OCI-LY3 (cell line): ENCODE data around the gene GTSF1L.

Source experiments
- H2AFZ ChIP-seq: fragments of 200-600, 300-600 bp; shearing (Covaris generic); 2 replicates; pipeline ENCODE4 v1.6.0; 2014; ENCODE audit warnings: antibody characterized with exemption, low read depth, low read length
- H3K27ac ChIP-seq: fragments of 200-600, 300-600 bp; sonication (generic); 2 replicates; pipeline ENCODE4 v1.5.1; 2014; ENCODE audit warnings: mild to moderate bottlenecking, low read length, moderate library complexity, mixed read lengths
- H3K27me3 ChIP-seq: fragments of 200-600, 300-600 bp; sonication (generic); 2 replicates; pipeline ENCODE4 v1.6.1; 2014; ENCODE audit warnings: low read depth, low read length, mixed read lengths
- H3K36me3 ChIP-seq: fragments of 200-600, 300-600 bp; sonication (generic); replicated peaks from 2 replicates; pipeline ENCODE3; 2014; ENCODE audit warnings: low read depth, low read length, mixed read lengths
- H3K4me1 ChIP-seq: fragments of 300-600, 200-600 bp; sonication (generic); 2 replicates; pipeline ENCODE4 v1.6.1; 2014; ENCODE audit warnings: low read length, mixed read lengths
- H3K4me2 ChIP-seq: fragments of 200-600, 300-600 bp; sonication (generic); 2 replicates; pipeline ENCODE4 v1.6.1; 2014; ENCODE audit warnings: low read length, mixed read lengths
- H3K4me3 ChIP-seq: fragments of 300-600, 200-600 bp; sonication (generic); 2 replicates; pipeline ENCODE4 v1.5.1; 2014; ENCODE audit warnings: antibody characterized with exemption, mild to moderate bottlenecking, low read length, moderate library complexity
- H3K79me2 ChIP-seq: fragments of 300-600, 200-600 bp; shearing (Covaris generic); 2 replicates; pipeline ENCODE4 v1.6.1; 2014; ENCODE audit warnings: mild to moderate bottlenecking, low read length, mixed read lengths
- H3K9ac ChIP-seq: fragments of 300-600, 200-600 bp; shearing (Covaris generic); 2 replicates; pipeline ENCODE4 v1.6.0; 2014; ENCODE audit warnings: mild to moderate bottlenecking, low read length, moderate library complexity
- H3K9me3 ChIP-seq: fragments of 200-600, 300-600 bp; shearing (Covaris generic); 2 replicates; pipeline ENCODE4 v1.6.1; 2014; ENCODE audit warnings: low read length, mixed read lengths; ENCODE audit not compliant: insufficient read depth
- H4K20me1 ChIP-seq: fragments of 200-600, 300-600 bp; sonication (generic); 2 replicates; pipeline ENCODE4 v1.6.1; 2016; ENCODE audit warnings: low read length, mixed read lengths; ENCODE audit not compliant: insufficient read depth
- EZH2phosphoT487 ChIP-seq: fragments of 200-600 bp; shearing (Covaris generic); IDR thresholded peaks from 2 replicates; pipeline ENCODE4 v1.6.1; 2018; ENCODE audit warnings: antibody characterized with exemption, mixed run types, low read depth
- TF ChIP-seq, protein P1 (sequence below): fragments of 200-600, 300-600 bp; sonication (generic); IDR thresholded peaks from 2 replicates; pipeline ENCODE4 v1.5.1; 2014; ENCODE audit warnings: antibody characterized with exemption, low read length, low read depth

GTSF1L gene

DNA sequence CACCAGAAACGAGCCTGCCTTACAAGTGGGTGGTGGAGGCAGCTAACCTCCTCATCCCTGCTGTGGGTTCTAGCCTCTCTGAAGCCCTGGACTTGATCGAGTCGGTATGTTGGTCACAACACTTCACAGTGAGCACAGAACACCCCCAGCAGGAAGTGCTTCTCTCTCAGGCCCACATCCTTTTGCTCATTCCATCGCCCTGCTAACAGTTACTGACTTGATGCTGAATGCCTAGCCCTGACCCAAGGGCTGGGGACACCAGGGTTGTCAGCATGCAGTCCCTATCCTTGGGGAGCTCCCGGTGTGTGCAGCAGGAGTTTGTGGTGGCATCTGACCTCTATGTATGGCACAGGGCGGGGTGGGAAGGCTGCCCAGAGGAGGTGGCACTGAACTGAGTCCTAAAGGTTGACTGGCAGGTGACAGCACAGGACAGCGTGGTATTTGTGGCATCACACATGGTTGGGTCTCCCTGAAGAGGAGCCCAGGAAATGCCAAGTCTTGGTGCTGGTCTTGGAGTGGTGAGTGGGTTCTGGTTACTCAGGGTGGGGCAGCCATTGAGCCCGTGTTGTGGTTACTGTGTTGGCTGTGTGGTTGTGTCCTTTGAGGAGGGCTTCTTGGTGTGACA, 26.7 kb downstream of the GTSF1L start:
- no peak for TF ChIP-seq EZH2phosphoT487
- TF ChIP-seq, protein P1, sequence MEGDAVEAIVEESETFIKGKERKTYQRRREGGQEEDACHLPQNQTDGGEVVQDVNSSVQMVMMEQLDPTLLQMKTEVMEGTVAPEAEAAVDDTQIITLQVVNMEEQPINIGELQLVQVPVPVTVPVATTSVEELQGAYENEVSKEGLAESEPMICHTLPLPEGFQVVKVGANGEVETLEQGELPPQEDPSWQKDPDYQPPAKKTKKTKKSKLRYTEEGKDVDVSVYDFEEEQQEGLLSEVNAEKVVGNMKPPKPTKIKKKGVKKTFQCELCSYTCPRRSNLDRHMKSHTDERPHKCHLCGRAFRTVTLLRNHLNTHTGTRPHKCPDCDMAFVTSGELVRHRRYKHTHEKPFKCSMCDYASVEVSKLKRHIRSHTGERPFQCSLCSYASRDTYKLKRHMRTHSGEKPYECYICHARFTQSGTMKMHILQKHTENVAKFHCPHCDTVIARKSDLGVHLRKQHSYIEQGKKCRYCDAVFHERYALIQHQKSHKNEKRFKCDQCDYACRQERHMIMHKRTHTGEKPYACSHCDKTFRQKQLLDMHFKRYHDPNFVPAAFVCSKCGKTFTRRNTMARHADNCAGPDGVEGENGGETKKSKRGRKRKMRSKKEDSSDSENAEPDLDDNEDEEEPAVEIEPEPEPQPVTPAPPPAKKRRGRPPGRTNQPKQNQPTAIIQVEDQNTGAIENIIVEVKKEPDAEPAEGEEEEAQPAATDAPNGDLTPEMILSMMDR, result no peak

DNA sequence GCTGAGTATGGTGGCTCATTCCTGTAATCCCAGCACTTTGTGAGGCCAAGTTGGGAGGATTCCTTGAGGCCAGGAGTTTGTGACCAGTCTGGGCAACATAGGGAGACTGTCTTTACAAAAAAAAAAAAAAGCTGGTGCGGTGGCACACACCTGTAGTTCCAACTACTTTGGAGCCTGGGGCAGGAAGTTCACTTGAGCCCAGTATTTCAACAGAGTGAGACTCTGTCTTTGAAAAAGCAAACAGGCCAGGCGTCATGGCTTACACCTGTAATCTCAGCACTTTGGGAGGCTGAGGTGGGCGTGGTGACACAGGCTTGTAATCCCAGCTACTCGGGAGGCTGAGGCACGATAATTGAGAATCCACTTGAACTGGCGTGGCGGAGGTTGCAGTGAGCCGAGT, 31.2 kb downstream of the GTSF1L start:
- TF ChIP-seq, protein P1, result no peak
- no peak for TF ChIP-seq EZH2phosphoT487
- no peaks in the 10 kb centered on the region for H3K27me3 ChIP-seq
- no peak overlapping the region for H3K27ac ChIP-seq
- peaks cover 57% of the 10 kb centered on the region for H3K36me3 ChIP-seq
- H3K9me3 ChIP-seq, result no peaks in the 10 kb centered on the region
- H3K4me1 ChIP-seq, result peaks cover 15% of the 10 kb centered on the region
- H3K79me2 ChIP-seq, result peaks cover 36% of the 10 kb centered on the region
- no peak overlapping the region for H3K4me2 ChIP-seq
- no peak overlapping the region for H2AFZ ChIP-seq
- H3K4me3 ChIP-seq, result no peak overlapping the region
- H3K9ac ChIP-seq, result no peak overlapping the region
- H4K20me1 ChIP-seq, result peaks cover 3% of the 10 kb centered on the region; the same call in 1 of the 2 replicates

More for the DNA sequence above, 26.7 kb downstream of the GTSF1L start:
- H3K9ac ChIP-seq, result no peak overlapping the region
- H2AFZ ChIP-seq, result no peak overlapping the region
- H3K36me3 ChIP-seq, result peaks cover 72% of the 10 kb centered on the region
- no peak overlapping the region for H3K27ac ChIP-seq
- no peaks in the 10 kb centered on the region for H3K4me1 ChIP-seq
- H3K4me2 ChIP-seq, result no peak overlapping the region
- H4K20me1 ChIP-seq, result peaks cover 19% of the 10 kb centered on the region; the same call in 1 of the 2 replicates
- no peaks in the 10 kb centered on the region for H3K27me3 ChIP-seq
- H3K79me2 ChIP-seq, result peaks cover 52% of the 10 kb centered on the region
- no peaks in the 10 kb centered on the region for H3K9me3 ChIP-seq
- no peak overlapping the region for H3K4me3 ChIP-seq

DNA sequence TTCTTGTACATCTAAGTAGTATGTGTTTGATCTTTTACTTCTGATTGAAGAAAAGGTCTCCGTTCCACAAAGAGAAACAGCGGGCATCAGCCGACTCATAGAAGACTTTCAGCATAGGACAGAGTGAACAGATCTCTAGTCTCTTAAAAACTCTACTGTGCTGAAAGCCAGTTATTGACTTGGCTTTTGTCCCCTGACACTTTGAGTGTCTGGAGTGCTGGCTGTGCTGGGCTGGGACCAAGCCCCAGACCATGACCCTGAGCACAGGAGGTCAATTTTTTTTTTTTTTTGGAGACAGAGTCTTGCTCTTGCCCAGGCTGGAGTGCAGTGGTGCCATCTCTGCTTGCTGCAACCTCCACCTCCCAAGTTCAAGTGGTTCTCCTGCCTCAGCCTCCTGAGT, 32.0 kb downstream of the GTSF1L start:
- Histone ChIP-seq H3K4me3 (no peak overlapping the region), H3K27ac (no peak overlapping the region), H3K9me3 (no peaks in the 10 kb centered on the region), H3K9ac (no peak overlapping the region), H4K20me1 (0 out of 2 replicates have a peak, but pooled peaks cover 2% of the 10 kb centered on the region), H3K4me1 (peaks cover 16% of the 10 kb centered on the region), H3K4me2 (no peak overlapping the region), H3K79me2 (peaks cover 34% of the 10 kb centered on the region), H2AFZ (no peak overlapping the region), H3K36me3 (peaks cover 54% of the 10 kb centered on the region), H3K27me3 (no peaks in the 10 kb centered on the region)
- TF ChIP-seq, protein P1, result no peak
- no peak for TF ChIP-seq EZH2phosphoT487

DNA sequence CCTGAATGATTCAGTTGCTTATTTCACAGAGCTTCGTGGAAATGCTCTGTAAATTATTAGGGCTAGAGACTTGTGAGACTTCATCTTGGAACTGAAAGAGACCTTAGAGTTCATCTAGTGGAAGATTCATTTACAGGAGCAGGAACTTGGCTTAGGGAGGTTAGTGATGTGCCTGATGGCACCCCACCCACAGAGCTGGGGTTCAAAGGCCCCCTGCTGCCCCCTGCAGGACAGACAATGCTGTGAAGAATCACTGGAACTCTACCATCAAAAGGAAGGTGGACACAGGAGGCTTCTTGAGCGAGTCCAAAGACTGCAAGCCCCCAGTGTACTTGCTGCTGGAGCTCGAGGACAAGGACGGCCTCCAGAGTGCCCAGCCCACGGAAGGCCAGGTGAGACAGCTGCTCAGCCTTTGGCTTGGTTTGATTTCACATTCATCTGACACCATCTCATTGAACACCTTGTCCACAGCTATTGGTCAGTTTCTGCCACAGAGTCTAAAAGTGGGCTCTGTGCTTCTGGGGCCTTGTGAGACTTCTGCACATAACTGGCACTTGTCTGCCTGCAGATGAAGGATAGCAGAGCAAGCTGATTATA, 34.8 kb downstream of the GTSF1L start:
- no peak overlapping the region for H3K4me2 ChIP-seq
- H2AFZ ChIP-seq, result no peak overlapping the region
- no peak overlapping the region for H3K4me3 ChIP-seq
- H3K27me3 ChIP-seq, result no peaks in the 10 kb centered on the region
- no peaks in the 10 kb centered on the region for H3K9me3 ChIP-seq
- 0 out of 2 replicates have a peak, but pooled peaks cover 4% of the 10 kb centered on the region for H4K20me1 ChIP-seq
- peaks cover 39% of the 10 kb centered on the region for H3K4me1 ChIP-seq
- no peak for TF ChIP-seq EZH2phosphoT487
- TF ChIP-seq, protein P1, result peak; percentile 99
- peaks cover 62% of the 10 kb centered on the region for H3K36me3 ChIP-seq
- H3K79me2 ChIP-seq, result peaks cover 51% of the 10 kb centered on the region
- H3K27ac ChIP-seq, result peak overlapping the region; percentile 5; the same call in 1 of the 2 replicates
- no peak overlapping the region for H3K9ac ChIP-seq
